Left forelimb (tissue), 1 donor: ENCODE data around the gene CCDC66.
A peak's percentile ranks its signal among the peaks of the same experiment; 100 is the strongest.
"Not testable (repeated sequence)": the region's sequence is repeated elsewhere in the genome, so short reads cannot be mapped to it uniquely, and the experiment has no call there.

Experiments
- DNase-seq: peaks from one replicate; pipeline ENCODE4 v3.0.0-alpha.2; 2018; ENCODE audit warnings: low spot score

Gene CCDC66

GRCh38 chr3:56556908-56557830 is at the start of gene CCDC66:
CCDC66 (plus strand) TSS chr3:56557175; CDS start chr3:56557243, 68 bp downstream.
- DNase-seq, result peak; percentile 96

- no peak for DNase-seq
Observed at GRCh38 chr3:56519641-56520040, 37.3 kb upstream of the CCDC66 start.

- no peak for DNase-seq
Observed at GRCh38 chr3:56522374-56522773, 34.6 kb upstream of the CCDC66 start.

DNA sequence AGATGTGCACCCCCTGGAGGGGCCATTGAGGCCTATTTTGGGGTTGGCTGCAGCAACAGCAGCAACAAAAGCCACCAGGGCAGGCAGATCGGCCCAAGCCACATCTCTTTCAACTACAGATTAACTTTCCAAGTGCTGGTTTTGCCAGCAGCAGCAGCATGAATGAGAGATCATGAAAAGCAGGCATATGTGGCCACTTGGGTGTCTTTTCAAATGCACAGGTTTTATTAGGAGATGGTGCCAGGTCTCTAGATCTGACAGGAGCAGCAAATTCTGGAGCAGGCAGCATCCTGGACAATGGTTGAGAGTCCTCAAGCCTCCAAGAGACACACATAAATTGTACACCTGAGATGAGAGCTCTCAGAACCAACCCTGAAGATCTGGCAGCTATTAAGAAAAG is 31.7 kb upstream of the CCDC66 start:
- no peak for DNase-seq

GRCh38 chr3:56536735-56537134 is 20.2 kb upstream of the CCDC66 start:
- no peak for DNase-seq

DNA sequence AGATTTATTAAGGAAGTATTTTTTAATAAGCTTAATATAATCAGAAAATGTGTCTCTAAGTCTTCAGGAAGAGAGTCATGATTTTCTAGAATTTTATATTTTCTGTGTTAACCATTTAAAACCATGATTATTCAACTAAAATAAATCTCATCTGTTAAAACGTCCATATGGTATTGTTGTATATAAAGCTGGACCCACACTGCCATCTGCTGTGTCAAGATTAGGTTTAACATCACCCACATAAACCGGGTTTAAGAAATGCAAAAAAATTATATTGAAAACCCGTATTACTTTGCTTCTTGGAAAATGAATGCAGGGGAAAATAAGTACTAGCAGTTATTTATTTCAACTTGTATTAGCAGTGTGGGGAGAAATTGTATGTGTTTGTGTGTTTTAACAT is 9.5 kb upstream of the CCDC66 start:
- DNase-seq, result no peak

GRCh38 chr3:56557831-56558170 is 826 bp downstream of the CCDC66 start:
- no peak for DNase-seq

- DNase-seq, result no peak
Observed at GRCh38 chr3:56573501-56573900, 16.5 kb downstream of the CCDC66 start.

- not testable (repeated sequence) for DNase-seq
Observed at GRCh38 chr3:56581941-56582340, 25.0 kb downstream of the CCDC66 start.

GRCh38 chr3:56584275-56584674 is 27.3 kb downstream of the CCDC66 start:
- DNase-seq, result not testable (repeated sequence)

DNA sequence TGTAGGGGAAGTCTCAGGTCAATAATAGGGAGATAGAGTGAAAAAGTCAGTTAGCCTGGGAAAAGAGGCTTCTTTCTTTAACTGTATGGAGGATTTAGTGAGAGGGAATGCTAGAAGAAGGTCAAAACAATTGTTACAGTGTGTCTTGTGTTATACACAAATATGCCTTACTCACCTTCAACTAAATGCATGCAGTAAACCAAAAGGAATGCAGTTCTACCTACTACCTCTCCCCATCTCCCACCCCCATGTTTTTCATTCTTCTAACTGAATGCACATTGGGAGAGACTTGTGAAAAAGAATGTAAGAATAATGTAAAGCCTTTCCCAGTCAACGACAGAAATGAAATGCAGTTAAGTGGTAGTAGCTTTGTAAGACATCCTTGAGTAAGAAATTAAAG is 33.8 kb downstream of the CCDC66 start:
- no peak for DNase-seq

DNA sequence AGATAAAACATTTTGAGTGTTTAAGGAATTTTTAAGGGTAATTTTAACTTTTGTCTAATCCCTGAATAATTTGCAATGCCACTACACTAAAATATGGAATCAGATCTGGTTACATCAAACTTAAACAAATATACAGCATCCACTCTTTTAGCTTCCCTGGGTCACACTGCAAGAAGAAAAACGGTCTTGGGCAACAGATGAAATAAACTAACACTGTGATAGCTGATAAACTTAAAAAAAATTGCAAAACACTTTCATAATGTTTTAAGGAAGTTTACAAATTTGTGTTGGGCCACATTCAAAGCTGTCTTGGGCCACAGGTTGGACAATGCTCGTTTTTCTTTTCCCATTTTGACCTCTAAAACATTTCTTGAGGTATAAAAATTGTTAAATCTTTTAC is 34.3 kb downstream of the CCDC66 start:
- no peak for DNase-seq

- DNase-seq, result no peak
Observed at GRCh38 chr3:56593455-56594158, 36.6 kb downstream of the CCDC66 start.

DNA sequence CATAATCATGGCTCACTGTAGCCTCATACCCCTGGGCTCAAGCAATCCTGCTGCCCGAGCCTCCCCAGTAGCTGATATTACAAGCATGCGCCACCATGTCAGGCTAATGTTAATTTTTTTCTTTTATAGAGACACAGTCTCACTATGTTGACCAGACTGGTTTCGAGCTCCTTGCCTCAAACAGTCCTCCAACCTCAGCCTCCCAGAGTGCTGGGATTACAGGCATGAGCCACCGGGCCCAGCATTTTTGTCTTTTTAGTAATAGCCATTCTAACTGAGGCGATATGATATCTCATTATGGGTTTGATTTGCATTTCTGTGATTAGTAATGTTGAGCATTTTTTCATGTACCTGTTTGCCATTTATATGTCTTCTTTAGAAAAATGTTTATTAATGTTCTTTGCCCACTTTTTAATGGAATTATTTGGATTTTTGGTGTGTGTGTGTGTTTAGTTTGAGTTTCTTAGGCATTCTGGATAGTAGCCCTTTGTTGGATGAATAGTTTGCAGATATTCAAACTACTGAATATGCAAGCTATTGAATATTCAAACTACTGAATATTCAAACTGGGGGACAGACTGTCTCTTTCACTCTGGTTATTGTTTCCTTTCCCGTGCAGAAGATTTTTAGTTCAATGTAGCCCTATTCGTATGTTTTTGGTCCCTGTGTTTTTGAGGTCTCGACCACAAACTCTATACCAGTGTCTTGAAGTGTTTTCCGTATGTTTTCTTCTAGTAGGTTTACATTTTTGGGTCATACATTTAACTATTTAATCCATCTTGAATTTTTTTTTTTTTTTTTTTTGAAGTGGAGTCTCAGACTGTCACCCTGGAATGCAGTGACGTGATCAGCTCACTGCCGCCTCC is 39.2 kb downstream of the CCDC66 start:
- DNase-seq, result no peak

DNA sequence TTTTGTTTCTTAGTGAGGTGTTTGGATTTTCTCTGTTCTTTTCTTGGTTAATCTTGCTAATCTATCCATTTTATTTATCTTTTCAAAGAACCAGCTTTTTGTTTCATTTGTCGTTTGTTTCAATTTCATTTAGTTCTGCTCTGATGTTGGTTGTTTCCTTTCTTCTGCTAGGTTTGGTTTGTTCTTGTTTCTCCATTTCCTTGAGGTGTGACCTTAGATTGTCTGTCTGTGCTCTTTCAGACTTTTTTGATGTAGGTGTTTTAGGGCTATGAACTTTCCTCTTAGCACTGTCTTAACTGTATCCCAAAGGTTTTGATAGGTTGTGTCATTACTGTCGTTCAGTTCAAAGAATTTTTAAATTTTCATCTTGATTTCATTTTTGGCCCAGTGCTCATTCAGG is 51.5 kb downstream of the CCDC66 start:
- DNase-seq, result not testable (repeated sequence)

- DNase-seq, result no peak
Observed at GRCh38 chr3:56610669-56611335, 53.8 kb downstream of the CCDC66 start.

GRCh38 chr3:56611364-56611763 is 54.4 kb downstream of the CCDC66 start:
- DNase-seq, result no peak

GRCh38 chr3:56612146-56612545 is 55.2 kb downstream of the CCDC66 start:
- DNase-seq, result no peak

DNA sequence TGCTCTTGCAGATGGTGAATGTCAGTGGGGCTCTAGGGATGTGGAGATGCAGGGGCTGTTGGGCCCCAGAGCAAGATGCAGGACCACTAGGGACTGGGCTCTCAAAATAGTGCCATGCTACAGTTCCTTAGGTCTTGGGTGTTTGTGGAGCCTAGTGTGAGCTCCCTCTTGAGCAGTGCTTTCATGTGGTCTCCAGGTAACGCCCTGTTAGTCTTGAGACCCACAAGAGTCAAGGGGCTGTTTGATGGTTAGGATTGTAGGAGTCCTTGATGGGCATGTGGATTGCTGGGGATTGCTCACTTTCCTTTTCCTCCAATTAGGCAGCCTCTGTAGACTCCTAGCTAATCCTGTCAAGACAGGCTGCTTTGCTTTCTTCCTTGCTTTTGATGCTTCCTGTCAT is 56.0 kb downstream of the CCDC66 start:
- DNase-seq, result no peak

DNA sequence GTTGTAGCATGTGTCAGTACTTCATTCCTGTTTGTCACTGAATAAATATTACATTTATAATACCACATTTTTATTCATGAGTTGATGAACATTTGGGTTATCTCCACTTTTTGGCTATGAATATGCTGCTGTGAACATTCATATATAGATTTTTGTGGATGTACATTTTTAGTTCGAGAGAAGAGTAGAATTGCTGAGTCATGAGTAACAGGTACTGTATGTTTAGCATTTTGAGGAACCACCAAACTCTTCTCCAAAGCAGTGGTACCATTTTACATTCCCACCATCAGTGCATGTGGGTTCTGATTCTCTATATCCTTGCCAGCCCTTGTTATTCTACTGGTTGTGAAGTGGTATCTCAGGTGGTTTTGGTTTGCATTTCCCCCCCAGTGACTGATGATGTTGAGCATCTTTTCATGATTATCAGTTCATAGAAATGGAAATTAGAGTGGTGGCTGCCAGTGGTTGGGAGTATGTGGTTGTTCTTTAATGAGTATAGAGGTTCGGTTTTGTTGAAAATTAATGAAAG is 59.6 kb downstream of the CCDC66 start:
- no peak for DNase-seq

DNA sequence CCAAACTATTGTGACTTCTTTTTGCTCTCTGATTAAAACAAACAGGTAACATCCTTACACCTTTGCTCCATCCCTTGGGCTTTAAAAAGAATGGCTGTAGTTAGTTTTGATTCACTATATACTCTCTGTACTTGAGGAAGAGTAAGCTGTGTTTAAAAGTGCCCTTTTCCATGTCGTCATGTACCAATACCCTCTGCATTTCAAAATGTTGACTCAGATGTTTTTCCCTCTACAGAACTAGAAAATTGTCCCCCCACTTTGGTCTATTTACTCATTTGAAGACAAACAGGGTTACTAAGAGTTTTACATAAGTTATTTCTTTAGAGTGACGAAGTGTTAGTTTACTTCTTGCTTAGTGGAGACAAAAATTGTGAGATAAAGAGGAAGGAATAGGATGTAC is 63.4 kb downstream of the CCDC66 start:
- DNase-seq, result no peak

DNA sequence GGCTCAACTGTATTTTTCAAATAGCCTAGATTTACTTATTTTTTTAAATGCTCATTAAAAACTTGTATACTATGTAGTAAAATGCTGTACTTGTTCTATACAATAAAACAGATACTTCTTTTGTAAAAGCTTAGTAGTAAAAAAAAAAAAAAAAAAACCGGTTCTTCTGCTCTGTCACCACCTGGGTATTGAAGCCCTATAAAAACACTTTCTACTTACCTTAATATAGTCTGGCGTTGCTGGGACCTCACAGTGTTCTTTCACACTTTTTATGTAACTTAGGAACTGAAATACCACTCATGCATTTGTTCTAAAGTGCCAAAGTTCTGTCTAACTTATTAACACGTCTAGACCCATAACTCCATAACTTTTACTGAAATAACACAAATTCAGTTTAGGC is 64.7 kb downstream of the CCDC66 start:
- no peak for DNase-seq
